Measurements from ENCODE around the gene SCFD2.

SCFD2 gene

GRCh38 chr4:52979821-52980590 is 385.9 kb downstream of the SCFD2 start:
- Histone ChIP-seq H3K27ac (ENCODE audit: low read length) (no peak overlapping the region), H3K9ac (ENCODE audit: low read length) (no peak overlapping the region), H3K4me3 (ENCODE audit: low read length) (no peak overlapping the region), H3K9me3 (ENCODE audit: insufficient read depth, low read length) (no peaks in the 10 kb centered on the region), H3K4me2 (ENCODE audit: low read length) (no peak overlapping the region), H4K20me1 (ENCODE audit: insufficient read depth, low read length) (no peaks in the 10 kb centered on the region), H3K36me3 (replicated peaks; ENCODE audit: low read depth, low read length) (no peaks in the 10 kb centered on the region), H3K4me1 (ENCODE audit: low read length) (no peaks in the 10 kb centered on the region), H3K27me3 (ENCODE audit: low read depth, low read length) (no peaks in the 10 kb centered on the region), H2AFZ (ENCODE audit: low read depth, low read length) (no peak overlapping the region), H3K79me2 (ENCODE audit: low read length) (no peaks in the 10 kb centered on the region)
- TF ChIP-seq EZH2phosphoT487 (IDR thresholded peaks at IDR 0.05; ENCODE audit: low read depth) (no peak), CTCF (IDR thresholded peaks at IDR 0.05; ENCODE audit: low read depth, low read length) (no peak)

GRCh38 chr4:52979020-52979419 is 386.8 kb downstream of the SCFD2 start:
- H3K9me3 ChIP-seq (ENCODE audit: insufficient read depth, low read length), result no peaks in the 10 kb centered on the region
- no peaks in the 10 kb centered on the region for H3K79me2 ChIP-seq (ENCODE audit: low read length)
- no peaks in the 10 kb centered on the region for H4K20me1 ChIP-seq (ENCODE audit: insufficient read depth, low read length)
- H3K4me1 ChIP-seq (ENCODE audit: low read length), result no peaks in the 10 kb centered on the region
- TF ChIP-seq EZH2phosphoT487 (IDR thresholded peaks at IDR 0.05; ENCODE audit: low read depth), result no peak
- TF ChIP-seq CTCF (IDR thresholded peaks at IDR 0.05; ENCODE audit: low read depth, low read length), result no peak
- H3K4me3 ChIP-seq (ENCODE audit: low read length), result no peak overlapping the region
- H3K27ac ChIP-seq (ENCODE audit: low read length), result no peak overlapping the region
- H2AFZ ChIP-seq (ENCODE audit: low read depth, low read length), result no peak overlapping the region
- no peaks in the 10 kb centered on the region for H3K27me3 ChIP-seq (ENCODE audit: low read depth, low read length)
- no peak overlapping the region for H3K4me2 ChIP-seq (ENCODE audit: low read length)
- no peaks in the 10 kb centered on the region for H3K36me3 ChIP-seq (replicated peaks; ENCODE audit: low read depth, low read length)
- no peak overlapping the region for H3K9ac ChIP-seq (ENCODE audit: low read length)

- H3K79me2 ChIP-seq (ENCODE audit: low read length), result no peaks in the 10 kb centered on the region
Observed at GRCh38 chr4:52977252-52977651, 388.6 kb downstream of the SCFD2 start.

More at GRCh38 chr4:52977252-52977651, 388.6 kb downstream of the SCFD2 start:
- H4K20me1 ChIP-seq (ENCODE audit: insufficient read depth, low read length), result no peaks in the 10 kb centered on the region
- H3K4me1 ChIP-seq (ENCODE audit: low read length), result no peaks in the 10 kb centered on the region
- no peaks in the 10 kb centered on the region for H3K36me3 ChIP-seq (replicated peaks; ENCODE audit: low read depth, low read length)
- no peak overlapping the region for H3K4me2 ChIP-seq (ENCODE audit: low read length)
- no peak overlapping the region for H3K27ac ChIP-seq (ENCODE audit: low read length)
- no peak overlapping the region for H2AFZ ChIP-seq (ENCODE audit: low read depth, low read length)
- H3K27me3 ChIP-seq (ENCODE audit: low read depth, low read length), result no peaks in the 10 kb centered on the region
- TF ChIP-seq EZH2phosphoT487 (IDR thresholded peaks at IDR 0.05; ENCODE audit: low read depth), result no peak
- TF ChIP-seq CTCF (IDR thresholded peaks at IDR 0.05; ENCODE audit: low read depth, low read length), result no peak
- no peak overlapping the region for H3K9ac ChIP-seq (ENCODE audit: low read length)
- no peak overlapping the region for H3K4me3 ChIP-seq (ENCODE audit: low read length)
- H3K9me3 ChIP-seq (ENCODE audit: insufficient read depth, low read length), result no peaks in the 10 kb centered on the region
